A549 (cell line): Measurements from ENCODE around the gene CDK18. TPM values are rescaled to one million over a fixed set of nuclear protein-coding genes. Genes with fewer than 3 reads are reported as not detected.
A peak's percentile ranks its signal among the peaks of the same experiment; 100 is the strongest.

Experiments used
- ATAC-seq, 2 experiments: fragments of 200-7000 bp in 1 of 2; fragments of >200 bp in 1 of 2; cut with Nextera tagmentation in 1 of 2; cut with Tn5 transposase in 1 of 2; 3 replicates each; pipeline versions ENCODE4 v1.8.0 to v1.9.1; 2018 to 2020; ENCODE audit warnings: mild to moderate bottlenecking in 1 of 2, moderate library complexity in 1 of 2
- CTCF ChIA-PET: fragments of 300-600 bp; sonication (Branson Sonifier 250); formaldehyde crosslinking; extraction: SDS; loops from one replicate; lab custom pipeline; 2021; ENCODE audit warnings: antibody characterized with exemption, inconsistent platforms; lab: Yijun Ruan, JAX
- POLR2A ChIA-PET: fragments of 350-600 bp; formaldehyde crosslinking; extraction: SDS; loops from one replicate; lab custom pipeline; 2021; ENCODE audit warnings: antibody characterized with exemption, inconsistent platforms; lab: Yijun Ruan, JAX
- DNase-seq, 2 experiments: peaks; one replicate each; pipeline versions ENCODE4 v3.0.0 to v3.0.0-alpha.2; 2011 to 2016; ENCODE audit warnings: low read depth in 1 of 2, low spot score in 1 of 2
- FAIRE-seq: peaks from 2 replicates; lab custom pipeline; 2011; peaks lifted over from hg19 to GRCh38; lab: Jason Lieb, UNC
- H3K27ac ChIP-seq, 2 experiments: fragments of >200 bp; sonication (Bioruptor Twin); formaldehyde crosslinking; 3 replicates each; pipeline ENCODE4 v1.5.1; 2016 to 2017
- H3K4me1 ChIP-seq: fragments of >200 bp; sonication (Bioruptor Twin); formaldehyde crosslinking; 3 replicates; pipeline ENCODE4 v1.6.1; 2016
- H3K4me2 ChIP-seq: fragments of >200 bp; sonication (Bioruptor Twin); formaldehyde crosslinking; 3 replicates; pipeline ENCODE4 v1.6.1; 2016
- H3K4me3 ChIP-seq: fragments of >200 bp; sonication (Bioruptor Twin); formaldehyde crosslinking; 3 replicates; pipeline ENCODE4 v1.5.1; 2016
- H3K9me3 ChIP-seq: fragments of >200 bp; sonication (Bioruptor Twin); formaldehyde crosslinking; 3 replicates; pipeline ENCODE4 v1.6.1; 2016
- CEBPB ChIP-seq, 2 experiments: fragments of >200 bp in 1 of 2; sonication (Bioruptor Twin) in 1 of 2; formaldehyde crosslinking in 1 of 2; IDR thresholded peaks; 2 replicates each; pipeline ENCODE4 v1.6.1; 2012 to 2016
- CHD2 ChIP-seq: fragments of 150-350 bp; IDR thresholded peaks from 2 replicates; pipeline ENCODE4 v1.6.1; 2014; ENCODE audit warnings: low read length; ENCODE audit not compliant: partially characterized antibody
- EHMT2 ChIP-seq: fragments of 200-600 bp; sonication (generic); IDR thresholded peaks from 2 replicates; pipeline ENCODE4 v1.6.1; 2016; ENCODE audit warnings: antibody characterized with exemption, low read depth, mild to moderate bottlenecking, moderate library complexity
- EP300 ChIP-seq, 2 experiments: fragments of >200 bp; sonication (Bioruptor Twin); formaldehyde crosslinking; IDR thresholded peaks; 2 replicates in 1 of 2; 3 replicates in 1 of 2; pipeline ENCODE4 v1.6.1; 2016 to 2017
- FOSB ChIP-seq: fragments of 250-450 bp; sonication (Bioruptor Pico); IDR thresholded peaks from 2 replicates; pipeline ENCODE4 v1.5.0; 2020; ENCODE audit warnings: mild to moderate bottlenecking, moderate library complexity
- FOSL2 ChIP-seq, 2 experiments: fragments of 450-650 bp in 1 of 2; fragments of >200 bp in 1 of 2; sonication (Bioruptor Twin) in 1 of 2; formaldehyde crosslinking; IDR thresholded peaks; 2 replicates each; pipeline versions ENCODE4 v1.5.0 to v1.6.1; 2016 to 2020; ENCODE audit warnings: mild to moderate bottlenecking in 1 of 2, moderate library complexity in 1 of 2
- HDAC2 ChIP-seq: fragments of 200-600 bp; sonication (generic); IDR thresholded peaks from 2 replicates; pipeline ENCODE4 v1.6.1; 2016
- HOXA7 ChIP-seq: fragments of 250-450 bp; sonication (Bioruptor Pico); IDR thresholded peaks from 2 replicates; pipeline ENCODE4 v1.5.0; 2020; ENCODE audit warnings: mild to moderate bottlenecking, moderate library complexity
- HOXB13 ChIP-seq: fragments of 250-450 bp; sonication (Bioruptor Pico); IDR thresholded peaks from 2 replicates; pipeline ENCODE4 v1.5.0; 2020; ENCODE audit warnings: low read depth, mild to moderate bottlenecking, moderate library complexity
- JUNB ChIP-seq: fragments of >200 bp; sonication (Bioruptor Twin); formaldehyde crosslinking; IDR thresholded peaks from 2 replicates; pipeline ENCODE4 v1.6.1; 2016
- KDM5A ChIP-seq: fragments of 200-600 bp; sonication (generic); IDR thresholded peaks from 2 replicates; pipeline ENCODE4 v1.6.1; 2016; ENCODE audit warnings: antibody characterized with exemption, mild to moderate bottlenecking
- NFE2L2 ChIP-seq: fragments of 150-350 bp; conservative IDR thresholded peaks from 2 replicates; pipeline ENCODE4 v1.6.1; 2014; ENCODE audit warnings: low read length
- PHF8 ChIP-seq: fragments of 200-600 bp; sonication (generic); IDR thresholded peaks from 2 replicates; pipeline ENCODE4 v1.6.1; 2016; ENCODE audit warnings: low read depth, mild to moderate bottlenecking, antibody characterized with exemption, moderate library complexity, borderline replicate concordance
- TFCP2L1 ChIP-seq: fragments of 250-450 bp; sonication (Bioruptor Pico); IDR thresholded peaks from 2 replicates; pipeline ENCODE4 v1.5.0; 2021; ENCODE audit warnings: mild to moderate bottlenecking
- ZFP36 ChIP-seq: fragments of 450-650 bp; IDR thresholded peaks from 2 replicates; pipeline ENCODE4 v1.6.1; 2014; ENCODE audit warnings: borderline replicate concordance; ENCODE audit not compliant: partially characterized antibody
- ZNF302 ChIP-seq: fragments of 250-450 bp; sonication (Bioruptor Pico); IDR thresholded peaks from 2 replicates; pipeline ENCODE4 v1.9.0; 2021; ENCODE audit warnings: inconsistent platforms, mild to moderate bottlenecking, moderate library complexity
- WGBS: methylation state at CpG from one replicate; pipeline ENCODE4 v1.1.6; 2017; ENCODE audit errors: missing lambda C conversion rate; 5-methylcytosine and 5-hydroxymethylcytosine counted together
- polyA plus RNA-seq, 4 experiments: library from polyadenylated mRNA; depleted of rRNA in 3 of 4; stranded (reverse); fragments of >200 nt; fragmentation: RNase III in 1 of 4; extraction: RNeasy Plus Mini Kit Qiagen cat#74134 plus additional on column Dnase treatment in 1 of 4; gene quantifications; 2 replicates in 3 of 4; 3 replicates in 1 of 4; pipeline ENCODE4 v1.2.3, GENCODE V29; 2011 to 2017
- TF ChIP-seq, protein P1 (sequence below): fragments of 450-650 bp; IDR thresholded peaks from 2 replicates; pipeline ENCODE4 v1.6.1; 2014; ENCODE audit warnings: antibody characterized with exemption
- TF ChIP-seq, protein P2 (sequence below): IDR thresholded peaks from 2 replicates; pipeline ENCODE4 v1.6.1; 2012

CDK18 gene
- polyA plus RNA-seq, 2 of the 4 experiments (the other 2 are of a cell fraction) = 0.75 to 2.0 TPM

DNA sequence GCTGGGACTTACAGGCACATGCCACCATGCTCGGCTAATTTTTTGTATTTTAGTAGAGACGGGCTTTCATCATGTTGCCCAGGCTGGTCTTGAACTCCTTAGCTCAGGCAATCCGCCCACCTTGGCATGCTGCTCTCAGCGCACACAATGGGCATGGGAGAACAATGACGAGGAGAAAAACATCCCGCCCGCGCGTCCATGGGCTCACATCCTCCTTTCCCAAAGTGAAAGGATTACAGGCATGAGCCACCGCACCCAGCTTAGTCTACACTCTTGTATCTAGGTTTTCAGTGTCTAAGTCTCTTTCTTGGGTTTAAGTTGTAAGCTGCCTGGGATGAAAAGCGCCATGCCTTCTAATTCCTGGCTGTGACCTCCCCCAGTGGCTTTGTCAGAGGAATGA, 37.9 kb downstream of the CDK18 start:
- Histone ChIP-seq H3K9me3 (no peaks in the 10 kb centered on the region), H3K4me3 (no peak overlapping the region), H3K27ac (no peak overlapping the region), H3K4me2 (no peak overlapping the region), H3K4me1 (peaks cover 9% of the 10 kb centered on the region; the same call in 2 of the 3 replicates)
- FAIRE-seq (no peak), DNase-seq (no peak), ATAC-seq (no peak)
- TF ChIP-seq HOXA7 (CRISPR knock-in tag) = no peak
- CTCF ChIA-PET = interaction anchor here (0.6 to 5.8 kb wide), 10 partner anchors 12 to 173 kb away, joined by 3 to 52 read pairs (median 4); no protein-coding TSS in a partner anchor
- POLR2A ChIA-PET = no interaction called here
- 84% methylated on average over 11 of the region's 11 CpGs for WGBS

DNA sequence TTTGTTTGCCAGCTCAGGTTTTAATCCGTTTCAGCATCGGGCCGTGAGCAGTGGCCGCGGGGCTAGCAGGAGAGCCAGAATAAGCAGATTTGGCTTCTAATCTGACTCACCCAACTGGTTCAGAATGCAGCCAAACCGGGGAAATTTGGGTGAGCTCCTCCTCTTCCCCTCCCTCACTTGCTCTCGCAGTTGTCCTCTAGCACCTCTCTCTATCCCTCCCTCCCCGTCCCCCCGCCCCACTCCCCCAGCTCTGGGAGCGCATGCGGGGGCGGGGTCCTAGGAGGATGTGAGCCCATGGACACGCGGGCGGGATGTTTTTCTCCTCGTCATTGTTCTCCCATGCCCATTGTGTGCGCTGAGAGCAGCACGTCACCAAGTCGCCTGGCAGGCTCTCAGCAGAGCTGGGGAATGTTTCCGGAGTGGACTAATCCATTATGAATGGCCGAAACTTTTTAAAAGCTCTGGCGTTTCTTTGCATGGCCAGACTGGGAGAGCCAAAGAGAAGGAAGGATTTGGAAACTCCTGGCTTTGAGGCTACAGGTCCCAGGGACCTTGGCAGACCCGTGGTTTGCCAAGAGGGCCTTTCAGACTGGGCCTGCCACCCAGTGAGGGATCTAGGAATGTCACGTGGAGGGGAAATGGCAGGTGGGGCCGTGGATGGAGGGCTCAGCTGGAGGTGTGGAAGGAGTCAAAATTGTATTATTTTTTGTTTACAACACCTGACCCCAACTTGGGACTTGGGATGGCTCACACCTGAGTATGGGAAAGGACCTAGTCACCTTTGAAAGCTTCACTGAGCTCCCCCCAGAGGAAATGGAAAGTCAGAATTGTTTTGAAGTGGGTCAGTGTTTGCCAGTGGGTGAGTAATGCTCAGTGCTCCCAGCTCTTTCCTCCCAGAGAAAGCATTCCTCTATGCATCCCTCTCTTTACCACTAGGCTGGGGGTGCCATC, 39.2 kb downstream of the CDK18 start:
- DNase-seq = peak in 1 of 2 experiments; percentile 63
- H3K4me3 ChIP-seq = peak overlapping the region; percentile 29; the same call in 1 of the 3 replicates
- POLR2A ChIA-PET = interaction anchor here (1.4 to 1.8 kb wide), 2 partner anchors 48 to 88 kb away, joined by 4 to 7 read pairs; partner anchors contain the start of gene ELK4

DNA sequence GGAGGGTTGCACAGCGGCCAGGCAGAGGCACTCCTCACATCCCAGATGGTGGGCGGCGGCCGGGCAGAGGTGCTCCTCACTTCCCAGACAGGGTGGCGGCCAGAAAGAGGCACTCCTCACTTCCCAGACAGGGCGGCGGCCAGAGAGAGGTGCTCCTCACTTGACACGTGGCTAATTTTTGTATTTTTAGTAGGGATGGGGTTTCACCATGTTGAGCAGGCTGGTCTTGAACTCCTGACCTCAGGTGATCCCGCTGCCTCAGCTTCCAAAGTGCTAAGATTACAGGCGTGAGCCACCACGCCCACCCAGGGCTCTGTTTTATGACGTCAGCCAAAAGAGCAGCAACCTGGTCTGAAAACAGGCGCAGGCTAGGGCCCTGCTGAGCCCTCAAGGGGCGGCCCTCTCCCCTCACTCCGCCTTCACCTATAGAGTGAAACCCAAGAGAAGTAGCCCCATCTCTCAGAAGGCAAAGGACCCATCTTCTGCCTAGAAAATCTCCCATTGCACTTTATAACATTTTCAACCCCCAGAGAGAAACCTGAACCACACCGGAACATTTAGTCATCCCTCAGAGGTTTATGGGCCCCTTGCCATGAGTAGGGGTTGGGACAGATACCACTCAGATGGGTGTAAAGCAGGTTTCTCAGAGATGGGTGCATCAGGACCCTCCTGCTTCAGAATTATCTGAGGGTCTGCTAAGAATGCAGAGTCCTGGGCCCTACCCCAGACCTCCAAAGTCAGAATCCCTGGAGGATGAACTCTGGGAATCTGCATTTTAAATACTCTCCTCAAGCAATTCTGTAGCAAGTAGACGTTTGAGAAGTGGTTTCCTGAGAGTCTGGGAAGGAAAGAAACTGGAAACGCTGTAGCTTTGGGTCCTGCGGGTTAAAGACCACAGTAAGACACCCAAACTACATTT, 40.8 kb downstream of the CDK18 start:
- DNase-seq = no peak
- H3K27ac ChIP-seq = no peak overlapping the region
- H3K4me2 ChIP-seq = no peak overlapping the region
- TF ChIP-seq KDM5A (no peak), TFCP2L1 (CRISPR knock-in tag) (no peak), FOSB (CRISPR knock-in tag) (no peak), NFE2L2 (no peak), PHF8 (no peak), ZFP36 (no peak), HDAC2 (no peak), EHMT2 (no peak), JUNB (no peak), EP300 (IDR thresholded peaks at IDR 0.05) (no peak), CHD2 (no peak), ZNF302 (CRISPR knock-in tag) (no peak), HOXB13 (CRISPR knock-in tag) (no peak), CEBPB (IDR thresholded peaks at IDR 0.05) (no peak)
- TF ChIP-seq, protein P1, sequence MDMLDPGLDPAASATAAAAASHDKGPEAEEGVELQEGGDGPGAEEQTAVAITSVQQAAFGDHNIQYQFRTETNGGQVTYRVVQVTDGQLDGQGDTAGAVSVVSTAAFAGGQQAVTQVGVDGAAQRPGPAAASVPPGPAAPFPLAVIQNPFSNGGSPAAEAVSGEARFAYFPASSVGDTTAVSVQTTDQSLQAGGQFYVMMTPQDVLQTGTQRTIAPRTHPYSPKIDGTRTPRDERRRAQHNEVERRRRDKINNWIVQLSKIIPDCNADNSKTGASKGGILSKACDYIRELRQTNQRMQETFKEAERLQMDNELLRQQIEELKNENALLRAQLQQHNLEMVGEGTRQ = no peak
- TF ChIP-seq, protein P2, sequence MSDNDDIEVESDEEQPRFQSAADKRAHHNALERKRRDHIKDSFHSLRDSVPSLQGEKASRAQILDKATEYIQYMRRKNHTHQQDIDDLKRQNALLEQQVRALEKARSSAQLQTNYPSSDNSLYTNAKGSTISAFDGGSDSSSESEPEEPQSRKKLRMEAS = no peak
- H3K4me3 ChIP-seq = no peak overlapping the region
- CTCF ChIA-PET = interaction anchor here (0.7 to 3.6 kb wide), 6 partner anchors 16 to 192 kb away, joined by 3 to 16 read pairs (median 5); no protein-coding TSS in a partner anchor
- ATAC-seq = no peak
- POLR2A ChIA-PET = no interaction called here
- no peaks in the 10 kb centered on the region for H3K9me3 ChIP-seq
- FAIRE-seq = no peak
- peaks cover 9% of the 10 kb centered on the region; the same call in 2 of the 3 replicates for H3K4me1 ChIP-seq
- 69% methylated on average over 19 of the region's 19 CpGs for WGBS

More for the DNA sequence above, 39.2 kb downstream of the CDK18 start:
- no peak for TF ChIP-seq ZFP36
- no peak for TF ChIP-seq FOSL2 (IDR thresholded peaks at IDR 0.05)
- TF ChIP-seq FOSL2 (CRISPR knock-in tag; IDR thresholded peaks at IDR 0.05) = peak; percentile 21; the same call in 1 of the 2 replicates
- TF ChIP-seq, protein P1 = 0 out of 2 replicates have a peak, but pooled peaks have one; percentile 14
- ATAC-seq (peak; percentile 62 to 78), FAIRE-seq (no peak)
- peaks cover 9% of the 10 kb centered on the region; the same call in 2 of the 3 replicates for H3K4me1 ChIP-seq
- peak overlapping the region; percentile 12 to 65; a peak in 3 of 6 replicates for H3K27ac ChIP-seq
- CTCF ChIA-PET = interaction anchor here (0.8 to 5.8 kb wide), 12 partner anchors 13 to 207 kb away, joined by 3 to 52 read pairs (median 4); no protein-coding TSS in a partner anchor
- 16% methylated on average over 18 of the region's 25 CpGs for WGBS
- peak overlapping the region; percentile 68 for H3K4me2 ChIP-seq
- no peaks in the 10 kb centered on the region for H3K9me3 ChIP-seq
